ENCODE measurements around the gene ZBTB4. TPM values are rescaled to one million over a fixed set of nuclear protein-coding genes. Genes with fewer than 3 reads are reported as not detected.
"Not testable (repeated sequence)": the region's sequence is repeated elsewhere in the genome, so short reads cannot be mapped to it uniquely, and the experiment has no call there.

The ZBTB4 gene
- total RNA-seq, 1 donor from 2014 or later, result 51.0 TPM

DNA sequence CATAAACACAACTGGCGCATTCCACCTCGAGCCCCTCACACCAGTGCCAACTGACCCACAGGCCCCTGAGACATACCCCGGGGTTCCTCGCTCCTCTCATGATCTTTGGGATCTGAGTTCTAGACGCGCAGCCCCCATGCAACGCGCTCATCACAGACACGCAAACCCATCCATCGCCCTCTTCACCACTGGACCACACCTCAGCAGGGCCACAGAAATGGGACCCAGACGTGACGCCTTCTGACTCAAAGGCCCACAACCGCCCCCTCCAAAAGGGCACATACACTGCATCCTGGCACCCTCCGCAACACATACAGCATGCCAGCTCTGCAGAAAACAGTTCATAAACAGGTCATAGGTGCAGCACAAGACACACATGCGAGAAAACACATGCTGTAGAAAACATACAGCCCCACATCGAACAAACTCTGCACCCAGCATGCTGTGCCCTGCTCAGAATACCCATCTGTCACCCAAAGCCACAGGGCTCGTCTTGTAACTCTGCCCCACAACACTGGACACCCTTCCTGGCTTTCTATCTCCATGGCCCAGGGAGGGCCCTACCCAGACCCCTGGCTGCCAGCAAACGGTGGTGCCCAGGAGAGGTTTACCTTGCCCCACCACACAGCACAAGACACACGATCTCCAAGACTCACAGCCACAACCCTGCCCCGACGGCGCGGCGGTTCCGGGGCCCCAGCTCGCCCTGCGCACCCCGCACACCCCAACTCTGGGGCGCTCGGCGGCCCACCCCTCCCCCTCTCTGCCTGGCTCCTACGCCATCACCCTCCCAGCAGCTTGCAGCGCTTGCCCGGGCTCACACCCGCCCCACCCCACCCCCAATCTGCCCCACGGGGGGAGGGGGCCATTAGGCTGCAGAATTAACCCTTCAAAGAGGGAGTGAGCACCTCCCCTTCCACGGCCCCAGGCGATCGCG lies 887 bp downstream of the ZBTB4 start:
- Mint-ChIP-seq H3K4me3 (ENCODE audit: unreplicated experiment) (peak overlapping the region; percentile 90), H3K27ac (ENCODE audit: unreplicated experiment) (peak overlapping the region; percentile 99), H3K36me3 (ENCODE audit: low read depth) (no peaks in the 10 kb centered on the region), H3K27me3 (ENCODE audit: low read depth) (no peaks in the 10 kb centered on the region), H3K9me3 (ENCODE audit: low read depth) (no peaks in the 10 kb centered on the region), H3K4me1 (ENCODE audit: low read depth) (peaks cover 59% of the 10 kb centered on the region)
- no peak for TF ChIP-seq CTCF (IDR thresholded peaks at IDR 0.05)
- no peak for DNase-seq (ENCODE audit: low spot score)

DNA sequence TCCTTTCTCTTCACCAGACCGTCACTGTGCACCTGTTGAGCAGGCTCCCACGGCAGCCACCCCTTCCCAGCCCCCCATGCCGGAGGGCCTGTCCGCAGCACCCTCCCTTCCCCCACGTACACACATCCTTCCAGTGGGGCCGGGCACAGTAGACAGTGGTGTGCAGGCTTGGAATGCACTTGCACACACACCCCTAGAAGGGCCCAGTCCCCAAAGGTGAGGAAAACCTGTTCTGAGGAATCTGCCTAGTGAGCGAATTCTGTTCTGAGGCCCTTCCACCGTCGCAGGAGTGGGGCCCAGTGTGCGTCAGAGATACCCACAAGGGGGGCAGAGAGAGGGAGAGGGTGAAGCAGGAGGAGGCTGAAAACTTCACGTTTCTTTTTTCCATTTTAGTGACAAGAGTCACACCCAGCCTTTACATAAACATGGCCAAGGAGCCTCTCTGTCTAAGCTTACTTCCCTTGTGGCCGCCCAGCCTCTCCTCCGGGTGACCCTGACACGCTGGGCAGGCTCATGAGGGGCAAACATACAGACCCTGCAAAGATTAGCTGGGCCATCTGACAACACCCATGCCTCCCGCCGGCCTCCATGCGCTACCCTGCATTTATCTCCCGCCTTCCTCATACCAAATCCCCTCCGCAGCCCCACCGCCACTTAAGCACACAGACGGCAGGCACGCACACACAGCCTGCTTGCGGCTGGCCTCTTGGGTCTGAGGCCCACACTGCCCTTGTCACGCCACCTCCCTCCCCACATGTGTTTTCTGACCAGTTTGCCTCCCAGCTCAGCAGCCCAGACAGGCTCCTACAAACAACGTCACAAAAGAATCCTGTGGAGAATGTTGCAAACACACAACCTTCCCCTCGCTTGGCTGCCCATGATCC lies 1.8 kb downstream of the ZBTB4 start:
- DNase-seq (ENCODE audit: low spot score), result no peak
- H3K9me3 Mint-ChIP-seq (ENCODE audit: low read depth), result no peaks in the 10 kb centered on the region
- H3K4me1 Mint-ChIP-seq (ENCODE audit: low read depth), result peaks cover 52% of the 10 kb centered on the region
- peak overlapping the region; percentile 90 for H3K4me3 Mint-ChIP-seq (ENCODE audit: unreplicated experiment)
- H3K27me3 Mint-ChIP-seq (ENCODE audit: low read depth), result no peaks in the 10 kb centered on the region
- H3K36me3 Mint-ChIP-seq (ENCODE audit: low read depth), result no peaks in the 10 kb centered on the region
- TF ChIP-seq CTCF (IDR thresholded peaks at IDR 0.05), result no peak
- H3K27ac Mint-ChIP-seq (ENCODE audit: unreplicated experiment), result peak overlapping the region; percentile 99

- Mint-ChIP-seq H3K36me3 (ENCODE audit: low read depth) (no peaks in the 10 kb centered on the region), H3K27me3 (ENCODE audit: low read depth) (no peaks in the 10 kb centered on the region), H3K27ac (ENCODE audit: unreplicated experiment) (peak overlapping the region; percentile 99), H3K4me3 (ENCODE audit: unreplicated experiment) (peak overlapping the region; percentile 90), H3K4me1 (ENCODE audit: low read depth) (peaks cover 47% of the 10 kb centered on the region), H3K9me3 (ENCODE audit: low read depth) (no peaks in the 10 kb centered on the region)
- no peak for DNase-seq (ENCODE audit: low spot score)
- no peak for TF ChIP-seq CTCF (IDR thresholded peaks at IDR 0.05)
These were observed 2.5 kb downstream of the ZBTB4 start for GRCh38 chr17:7476951-7477350.

DNA sequence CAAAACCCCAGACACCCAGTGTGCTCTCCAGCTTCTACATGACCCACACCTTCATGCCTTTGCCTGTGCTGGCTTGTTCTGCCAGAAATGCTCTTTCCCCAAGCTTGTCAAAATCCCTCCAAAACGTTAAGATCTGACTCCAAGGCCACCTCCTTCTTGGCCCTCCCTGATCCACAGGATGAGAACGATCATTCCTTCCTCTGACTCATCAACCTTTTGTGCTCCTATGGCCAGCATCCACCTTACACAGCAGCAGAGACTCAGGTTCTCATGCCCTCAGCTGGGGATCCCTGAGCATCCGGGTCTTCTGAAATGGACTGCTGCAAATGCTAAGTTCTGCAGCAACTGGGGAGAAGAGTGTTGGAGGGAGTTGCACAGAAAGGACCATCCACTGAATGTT lies 2.9 kb downstream of the ZBTB4 start:
- no peaks in the 10 kb centered on the region for H3K9me3 Mint-ChIP-seq (ENCODE audit: low read depth)
- H3K4me3 Mint-ChIP-seq (ENCODE audit: unreplicated experiment), result no peak overlapping the region
- TF ChIP-seq CTCF (IDR thresholded peaks at IDR 0.05), result no peak
- no peaks in the 10 kb centered on the region for H3K27me3 Mint-ChIP-seq (ENCODE audit: low read depth)
- H3K4me1 Mint-ChIP-seq (ENCODE audit: low read depth), result peaks cover 44% of the 10 kb centered on the region
- peak overlapping the region; percentile 99 for H3K27ac Mint-ChIP-seq (ENCODE audit: unreplicated experiment)
- DNase-seq (ENCODE audit: low spot score), result no peak
- no peaks in the 10 kb centered on the region for H3K36me3 Mint-ChIP-seq (ENCODE audit: low read depth)

DNA sequence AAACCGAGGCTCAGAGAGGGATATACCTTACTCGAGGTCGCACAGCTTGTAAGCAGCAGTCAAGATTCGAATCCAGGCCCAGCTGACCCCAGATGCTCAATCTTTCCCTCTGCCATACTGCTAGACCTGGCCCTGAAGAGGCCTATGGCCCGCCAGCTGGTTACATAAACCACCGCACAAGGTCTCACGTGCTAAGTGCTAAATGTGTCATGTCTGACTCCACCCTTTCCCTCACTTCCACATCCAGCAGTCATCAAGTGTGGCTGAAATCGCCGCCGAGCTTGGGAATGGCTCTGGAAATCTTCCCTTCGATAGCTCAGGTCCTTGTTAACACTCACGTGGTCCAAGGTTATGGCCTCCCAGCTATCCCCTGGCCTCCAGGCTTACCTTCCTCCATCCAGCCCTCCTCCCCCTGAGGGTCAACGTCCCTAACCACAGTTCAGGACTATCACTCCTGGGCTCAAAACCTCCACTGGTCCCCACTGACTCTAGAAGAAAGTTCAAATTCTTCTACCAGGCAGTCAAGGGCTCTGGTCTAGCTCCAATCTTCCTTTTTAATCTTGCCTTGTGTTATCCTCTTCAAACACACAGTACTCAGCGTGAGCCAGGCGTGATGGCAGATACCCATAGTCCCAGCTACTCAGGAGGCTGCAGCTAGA lies 3.5 kb downstream of the ZBTB4 start:
- Mint-ChIP-seq H3K36me3 (ENCODE audit: low read depth) (no peaks in the 10 kb centered on the region), H3K9me3 (ENCODE audit: low read depth) (no peaks in the 10 kb centered on the region), H3K4me1 (ENCODE audit: low read depth) (peaks cover 43% of the 10 kb centered on the region), H3K4me3 (ENCODE audit: unreplicated experiment) (peak overlapping the region; percentile 10), H3K27me3 (ENCODE audit: low read depth) (no peaks in the 10 kb centered on the region), H3K27ac (ENCODE audit: unreplicated experiment) (peak overlapping the region; percentile 99)
- no peak for DNase-seq (ENCODE audit: low spot score)
- TF ChIP-seq CTCF (IDR thresholded peaks at IDR 0.05), result no peak

DNA sequence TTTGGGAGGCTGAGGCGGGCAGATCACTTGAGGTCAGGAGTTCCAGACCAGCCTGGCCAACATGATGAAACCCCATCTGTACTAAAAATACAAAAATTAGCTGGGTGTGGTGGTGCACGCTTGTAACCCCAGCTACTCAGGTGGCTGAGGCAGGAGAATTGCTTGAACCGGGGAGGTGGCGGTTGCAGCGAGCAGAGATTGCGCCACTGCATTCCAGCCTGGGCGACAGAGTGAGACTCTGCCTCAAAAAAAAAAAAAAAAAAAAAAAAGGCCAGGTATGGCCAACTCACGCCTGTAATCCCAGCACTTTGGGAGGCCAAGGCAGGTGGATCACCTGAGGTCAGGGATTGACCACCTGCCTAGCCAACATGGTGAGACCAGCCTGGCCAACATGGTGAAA lies 4.7 kb downstream of the ZBTB4 start:
- not testable (repeated sequence) for DNase-seq (ENCODE audit: low spot score); H3K4me3 Mint-ChIP-seq (ENCODE audit: unreplicated experiment); H3K9me3 Mint-ChIP-seq (ENCODE audit: low read depth); H3K36me3 Mint-ChIP-seq (ENCODE audit: low read depth); H3K27ac Mint-ChIP-seq (ENCODE audit: unreplicated experiment); H3K27me3 Mint-ChIP-seq (ENCODE audit: low read depth)
- peaks cover 33% of the 10 kb centered on the region for H3K4me1 Mint-ChIP-seq (ENCODE audit: low read depth)
